LNCaP clone FGC (cell line): ENCODE data around the gene ARMH1.
A peak's percentile ranks its signal among the peaks of the same experiment; 100 is the strongest.

Source experiments
- DNase-seq: peaks from one replicate; pipeline ENCODE4 v3.0.0-alpha.2; 2011; ENCODE audit warnings: low read depth
- H3K4me3 ChIP-seq: 2 replicates; pipeline ENCODE4 v1.5.1; 2011; ENCODE audit warnings: mild to moderate bottlenecking, low read depth, low read length, control low read depth
- CTCF ChIP-seq: IDR thresholded peaks from 2 replicates; pipeline ENCODE4 v1.5.1; 2012; ENCODE audit warnings: mild to moderate bottlenecking; ENCODE audit not compliant: control insufficient read depth, insufficient read depth; ENCODE audit errors: extremely low read depth

The ARMH1 gene

GRCh38 chr1:44714944-44715571, 40.5 kb downstream of the ARMH1 start:
- DNase-seq: peak; percentile 65
- TF ChIP-seq CTCF: peak; percentile 90
- no peak overlapping the region for H3K4me3 ChIP-seq

- DNase-seq: no peak
- TF ChIP-seq CTCF: no peak
- no peak overlapping the region for H3K4me3 ChIP-seq
These were observed 42.6 kb downstream of the ARMH1 start for GRCh38 chr1:44717156-44717555.

- TF ChIP-seq CTCF: no peak
- DNase-seq: no peak
- H3K4me3 ChIP-seq: no peak overlapping the region
These were observed 43.1 kb downstream of the ARMH1 start for GRCh38 chr1:44717653-44718052.

GRCh38 chr1:44718091-44718490, 43.6 kb downstream of the ARMH1 start:
- no peak for DNase-seq
- TF ChIP-seq CTCF: no peak
- H3K4me3 ChIP-seq: no peak overlapping the region

- no peak for DNase-seq
- no peak for TF ChIP-seq CTCF
- no peak overlapping the region for H3K4me3 ChIP-seq
These were observed 44.8 kb downstream of the ARMH1 start for GRCh38 chr1:44719318-44719717.

- TF ChIP-seq CTCF: no peak
- DNase-seq: no peak
- H3K4me3 ChIP-seq: no peak overlapping the region
These were observed 45.8 kb downstream of the ARMH1 start for GRCh38 chr1:44720281-44720680.
